H7 (cell line): ENCODE measurements around the gene SPARC. TPM values are rescaled to one million over a fixed set of nuclear protein-coding genes. Genes with fewer than 3 reads are reported as not detected.

Experiments used
- DNase-seq: peaks from one replicate; pipeline ENCODE4 v3.0.0; 2012
- H3K27me3 ChIP-seq: 2 replicates; pipeline ENCODE4 v1.6.0; 2011; ENCODE audit warnings: mild to moderate bottlenecking, low read length; ENCODE audit not compliant: control insufficient read depth, insufficient read depth
- H3K36me3 ChIP-seq: replicated peaks from 2 replicates; pipeline ENCODE4 v1.5.1; 2011; ENCODE audit warnings: low read length; ENCODE audit not compliant: control insufficient read depth, insufficient read depth
- H3K4me3 ChIP-seq: 2 replicates; pipeline ENCODE4 v1.5.1; 2011; ENCODE audit warnings: low read depth, mild to moderate bottlenecking, control low read depth, low read length, moderate library complexity; ENCODE audit not compliant: insufficient read depth
- total RNA-seq: library from RNA; depleted of rRNA; stranded (reverse); fragments of >200 nt; shearing (Covaris generic); gene quantifications from 2 replicates; pipeline ENCODE4 v1.2.3, GENCODE V29; 2014

Gene SPARC
- total RNA-seq, 1 experiment from 2014 or later, result 483 TPM

GRCh38 chr5:151678713-151679112 lies 8.0 kb downstream of the SPARC start:
- Histone ChIP-seq H3K4me3 (no peak overlapping the region), H3K36me3 (peaks cover 12% of the 10 kb centered on the region), H3K27me3 (no peaks in the 10 kb centered on the region)
- no peak for DNase-seq

DNA sequence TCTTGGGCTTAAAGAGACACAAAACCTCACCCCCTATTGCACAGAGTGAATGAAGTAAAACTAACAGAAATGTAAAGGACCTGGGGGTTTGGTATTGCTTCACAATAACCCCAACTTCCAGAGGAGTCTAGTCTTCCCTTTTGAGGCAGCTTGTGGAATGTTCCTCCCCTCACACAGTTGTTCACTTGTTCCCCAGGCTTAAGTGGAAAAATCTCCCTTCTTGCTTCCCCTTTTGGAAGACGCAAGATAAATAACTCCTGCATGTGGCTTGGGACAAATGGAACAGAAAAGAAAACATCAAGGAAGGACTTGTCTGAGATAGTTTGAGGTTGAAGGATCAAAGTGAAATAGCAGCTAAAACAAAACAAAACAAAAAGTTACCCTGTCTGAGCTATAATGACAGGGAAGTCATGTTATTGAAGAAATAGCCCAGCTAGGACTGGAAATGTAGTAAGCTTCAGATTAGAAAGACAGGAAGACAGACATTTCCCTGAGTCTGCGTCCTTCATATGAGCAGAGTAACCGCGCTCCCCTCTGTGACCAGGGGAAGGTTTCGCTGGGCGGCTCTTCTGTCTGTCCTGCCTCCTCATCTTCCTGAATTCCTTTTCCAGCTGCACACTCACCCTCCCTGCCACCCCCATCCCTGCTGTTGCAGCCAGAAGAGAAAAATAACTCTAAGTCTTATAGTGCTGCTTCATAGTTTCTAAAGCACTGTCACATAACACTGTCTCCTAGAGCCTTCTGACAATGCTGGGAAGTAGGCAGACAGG lies 8.8 kb downstream of the SPARC start:
- no peaks in the 10 kb centered on the region for H3K27me3 ChIP-seq
- DNase-seq, result no peak
- H3K4me3 ChIP-seq, result no peak overlapping the region
- peaks cover 11% of the 10 kb centered on the region for H3K36me3 ChIP-seq

- H3K36me3 ChIP-seq, result peaks cover 19% of the 10 kb centered on the region
These were observed 10.0 kb downstream of the SPARC start for GRCh38 chr5:151676719-151677118.

GRCh38 chr5:151676314-151676712 lies 10.4 kb downstream of the SPARC start:
- DNase-seq, result no peak
- Histone ChIP-seq H3K27me3 (no peaks in the 10 kb centered on the region), H3K36me3 (peaks cover 23% of the 10 kb centered on the region), H3K4me3 (no peak overlapping the region)

More at GRCh38 chr5:151676719-151677118, 10.0 kb downstream of the SPARC start:
- Histone ChIP-seq H3K4me3 (no peak overlapping the region), H3K27me3 (no peaks in the 10 kb centered on the region)
- no peak for DNase-seq

GRCh38 chr5:151675611-151676313 lies 11.0 kb downstream of the SPARC start:
- Histone ChIP-seq H3K36me3 (peaks cover 23% of the 10 kb centered on the region), H3K4me3 (no peak overlapping the region), H3K27me3 (no peaks in the 10 kb centered on the region)
- DNase-seq, result no peak

DNA sequence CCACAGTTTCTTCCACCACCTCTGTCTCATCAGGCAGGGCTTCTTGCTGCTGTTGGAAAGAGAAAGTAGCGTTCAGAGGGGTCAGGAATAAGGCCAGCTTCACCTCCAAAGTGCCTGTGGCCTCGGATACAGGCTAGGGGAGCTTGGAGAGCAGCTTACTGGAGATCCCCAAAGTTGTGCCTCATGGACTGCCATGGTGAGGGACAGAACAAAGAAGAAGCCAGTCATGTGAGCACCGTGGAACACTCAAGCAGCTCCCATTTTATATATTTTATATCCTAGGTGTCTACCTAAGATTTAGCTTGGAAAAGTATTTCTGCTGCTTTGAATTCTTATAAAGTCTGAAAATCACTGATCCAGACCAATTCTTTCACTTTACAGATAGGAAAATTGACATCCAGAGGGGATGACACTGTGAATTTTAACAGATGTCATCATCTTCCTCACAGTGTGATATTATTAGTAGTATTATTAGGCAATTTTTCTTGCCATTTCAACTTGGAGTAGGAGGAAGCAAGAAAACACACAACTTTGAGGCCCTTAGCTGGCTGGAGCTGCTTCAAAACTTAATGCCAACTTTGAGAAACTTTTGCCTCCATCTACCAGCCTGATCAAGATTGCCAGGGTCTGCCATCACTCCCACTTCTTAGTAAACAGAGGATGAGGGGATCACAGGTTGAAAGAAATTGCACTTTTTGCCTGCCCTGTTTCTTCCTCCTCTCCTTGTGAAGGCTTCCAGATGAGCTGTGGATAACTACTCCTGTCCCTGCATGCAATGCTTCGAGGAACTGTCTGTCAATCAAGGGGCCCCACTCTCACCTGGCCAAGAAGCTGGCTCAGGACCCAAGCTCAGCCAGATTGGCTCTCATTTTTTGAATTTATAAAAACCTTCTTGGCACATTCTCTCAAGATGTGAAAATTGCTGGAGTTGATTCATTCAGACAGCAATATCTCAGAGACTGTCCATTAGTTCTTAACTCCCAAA lies 11.8 kb downstream of the SPARC start:
- no peaks in the 10 kb centered on the region for H3K27me3 ChIP-seq
- no peak overlapping the region for H3K4me3 ChIP-seq
- DNase-seq, result no peak
- H3K36me3 ChIP-seq, result peaks cover 29% of the 10 kb centered on the region

DNA sequence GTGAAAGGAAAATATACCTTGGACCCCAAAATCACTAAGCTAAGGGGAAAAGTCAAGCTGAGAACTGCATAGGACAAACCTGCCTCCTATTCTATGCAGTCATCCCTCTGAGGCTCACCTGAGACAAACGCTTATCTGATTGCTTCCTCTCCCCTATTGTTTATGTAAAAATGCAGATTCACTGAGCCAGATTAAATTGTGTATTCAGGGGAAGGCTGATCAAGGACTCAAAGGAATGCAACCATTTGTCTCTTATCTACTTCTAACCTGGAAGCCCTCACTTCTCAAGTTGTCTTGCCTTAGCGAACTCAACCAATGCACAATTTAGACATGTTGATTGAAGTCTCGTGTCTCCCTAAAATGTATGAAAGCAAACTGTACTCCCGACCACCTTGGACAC lies 13.3 kb downstream of the SPARC start:
- no peak for DNase-seq
- peaks cover 38% of the 10 kb centered on the region for H3K36me3 ChIP-seq
- H3K4me3 ChIP-seq, result no peak overlapping the region
- no peaks in the 10 kb centered on the region for H3K27me3 ChIP-seq

DNA sequence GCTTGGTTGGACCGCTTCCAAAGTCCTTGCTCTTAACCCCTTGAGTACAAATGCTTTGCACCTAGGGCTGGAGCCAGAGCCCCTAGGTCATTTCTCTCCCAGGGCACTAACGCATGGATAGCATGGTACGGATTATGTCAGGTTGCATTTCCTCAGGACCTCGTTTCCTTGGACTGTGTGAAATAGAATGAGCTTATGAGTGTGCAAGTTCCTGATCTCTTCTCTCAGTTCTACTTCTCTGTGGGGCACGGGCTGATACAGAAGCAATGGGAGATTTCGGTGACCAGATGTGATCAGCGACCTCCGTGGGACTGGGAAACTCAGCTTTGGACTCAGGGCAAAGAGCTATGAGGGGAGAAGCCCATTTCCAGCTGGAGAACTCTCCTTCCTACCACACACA lies 14.2 kb downstream of the SPARC start:
- no peak for DNase-seq
- no peaks in the 10 kb centered on the region for H3K27me3 ChIP-seq
- no peak overlapping the region for H3K4me3 ChIP-seq
- peaks cover 42% of the 10 kb centered on the region for H3K36me3 ChIP-seq

GRCh38 chr5:151671950-151672349 lies 14.8 kb downstream of the SPARC start:
- Histone ChIP-seq H3K27me3 (no peaks in the 10 kb centered on the region), H3K36me3 (peaks cover 46% of the 10 kb centered on the region), H3K4me3 (no peak overlapping the region)
- DNase-seq, result no peak

DNA sequence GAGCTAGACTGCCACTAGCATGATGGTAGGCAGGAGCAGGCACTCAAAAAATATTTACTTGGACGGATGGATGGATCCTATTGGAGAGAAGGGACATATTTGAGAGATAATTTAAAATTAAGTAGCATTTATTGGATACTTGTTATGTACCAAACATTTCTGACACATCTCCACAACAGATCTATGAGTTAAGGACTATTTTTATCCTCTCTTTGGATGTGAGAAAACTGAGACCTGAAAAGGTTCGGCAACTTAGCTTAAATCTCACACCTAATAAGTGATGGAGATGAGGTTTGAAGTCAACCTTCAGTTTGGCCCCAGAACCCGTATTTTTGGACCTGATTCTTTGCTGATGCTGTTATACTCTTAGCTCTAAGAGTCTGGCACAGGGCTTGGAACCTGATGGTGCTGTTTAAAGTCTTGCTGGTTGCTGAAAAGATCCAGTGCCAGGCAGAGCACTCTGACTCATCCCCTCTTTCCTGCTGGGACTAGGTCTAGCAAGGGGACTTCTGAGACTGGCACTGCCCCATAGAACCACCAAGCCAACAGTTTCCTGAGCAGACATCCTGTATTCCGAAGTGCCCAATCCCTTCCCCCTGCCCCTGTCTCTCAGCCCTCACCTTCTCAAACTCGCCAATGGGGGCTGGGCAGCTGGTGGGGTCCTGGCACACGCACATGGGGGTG lies 15.6 kb downstream of the SPARC start:
- no peaks in the 10 kb centered on the region for H3K27me3 ChIP-seq
- DNase-seq, result no peak
- no peak overlapping the region for H3K4me3 ChIP-seq
- peaks cover 50% of the 10 kb centered on the region for H3K36me3 ChIP-seq

GRCh38 chr5:151670083-151670686 lies 16.5 kb downstream of the SPARC start:
- peaks cover 57% of the 10 kb centered on the region for H3K36me3 ChIP-seq
- DNase-seq, result no peak
- no peak overlapping the region for H3K4me3 ChIP-seq
- H3K27me3 ChIP-seq, result no peaks in the 10 kb centered on the region

DNA sequence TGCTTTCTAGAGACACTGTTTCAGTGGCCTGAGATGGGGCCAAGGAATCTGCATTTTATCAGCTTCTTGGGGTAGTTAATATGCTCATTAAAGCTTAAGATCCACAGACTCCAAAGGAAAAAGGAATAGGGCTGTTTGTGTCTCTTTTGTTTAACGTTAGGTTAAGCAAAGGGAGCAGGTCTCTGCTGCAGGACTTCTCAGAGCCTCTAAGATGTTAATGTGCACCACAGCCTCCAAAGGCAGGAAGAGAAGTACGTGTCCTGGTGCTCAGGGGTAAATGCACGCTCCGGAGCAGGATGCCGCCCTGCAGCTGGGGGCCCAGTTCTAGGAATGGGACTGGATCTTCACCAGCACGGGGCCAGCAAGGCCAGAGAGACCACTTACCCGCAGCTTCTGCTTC lies 19.6 kb downstream of the SPARC start:
- peaks cover 68% of the 10 kb centered on the region for H3K36me3 ChIP-seq

DNA sequence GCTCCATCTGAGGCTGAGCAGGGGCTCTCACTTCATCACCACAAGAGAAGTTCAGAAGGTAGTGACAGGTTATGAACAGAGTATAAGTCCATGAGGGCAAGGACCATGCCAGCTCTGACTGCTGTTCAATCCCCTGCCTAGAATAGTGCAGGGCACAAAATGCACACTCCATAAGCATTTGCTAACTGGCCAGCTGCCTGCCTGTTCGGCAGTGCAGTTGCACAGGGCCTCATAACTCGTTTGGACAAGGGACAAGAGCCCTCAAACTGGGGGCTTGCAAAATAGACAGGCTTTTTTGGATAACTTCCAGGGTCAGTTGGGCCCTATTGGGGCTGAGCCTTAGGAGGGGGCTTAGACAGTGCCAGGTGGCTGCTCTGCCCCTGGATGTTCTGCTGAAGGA lies 21.1 kb downstream of the SPARC start:
- Histone ChIP-seq H3K36me3 (peaks cover 57% of the 10 kb centered on the region), H3K27me3 (no peaks in the 10 kb centered on the region), H3K4me3 (no peak overlapping the region)
- DNase-seq, result no peak

More for the DNA sequence above, 19.6 kb downstream of the SPARC start:
- no peak for DNase-seq
- H3K4me3 ChIP-seq, result no peak overlapping the region
- no peaks in the 10 kb centered on the region for H3K27me3 ChIP-seq
